Upper lobe of right lung (tissue), 1 donor: ENCODE data around the gene KIF1A. TPM values are rescaled to one million over a fixed set of nuclear protein-coding genes. Genes with fewer than 3 reads are reported as not detected.
"Not testable (repeated sequence)": the region's sequence is repeated elsewhere in the genome, so short reads cannot be mapped to it uniquely, and the experiment has no call there.

Source experiments
- ATAC-seq: fragments of 200-7000 bp; cut with Tn5 transposase; one replicate; pipeline ENCODE4 v1.9.1; 2020; ENCODE audit warnings: mild to moderate bottlenecking, moderate library complexity
- DNase-seq: peaks from one replicate; pipeline ENCODE4 v3.0.0-alpha.2; 2020
- H3K27ac ChIP-seq: fragments of 200-600 bp; one replicate; pipeline ENCODE4 v1.8.0; 2022
- H3K27me3 ChIP-seq: fragments of 200-600 bp; one replicate; pipeline ENCODE4 v1.8.0; 2022; ENCODE audit warnings: mild to moderate bottlenecking
- H3K36me3 ChIP-seq: fragments of 200-600 bp; one replicate; pipeline ENCODE4 v1.8.0; 2022
- H3K4me1 ChIP-seq: fragments of 200-600 bp; one replicate; pipeline ENCODE4 v1.8.0; 2022
- H3K4me3 ChIP-seq: fragments of 200-600 bp; one replicate; pipeline ENCODE4 v1.8.0; 2022; ENCODE audit warnings: mild to moderate bottlenecking
- H3K9me3 ChIP-seq: fragments of 200-600 bp; one replicate; pipeline ENCODE4 v1.8.0; 2022
- intact Hi-C: fragments of 100-400 bp; cut with DNase I; formaldehyde crosslinking; loops from one replicate; pipeline ENCODE4 v1.11.0; 2022
- total RNA-seq: library from RNA; stranded (reverse); fragmentation: NEBNext Ultra II Directional; extraction: Animal tissue kit (Norgen Biotek cat#: 25700); gene quantifications from one replicate; pipeline ENCODE4 v1.2.1, GENCODE V29; 2021
- TF ChIP-seq, protein P1 (sequence below): fragments of 200-600 bp; IDR thresholded peaks from one replicate; pipeline ENCODE4 v1.8.0; 2022; ENCODE audit warnings: antibody characterized with exemption
- donor health status: DM: no; HTN: yes; CAD: no; lungs with severe emphysema.

The KIF1A gene
- total RNA-seq, 1 donor from 2014 or later = 0.81 TPM

- intact Hi-C loops = no loop called here
- no peaks in the 10 kb centered on the region for H3K27me3 ChIP-seq
- ATAC-seq (peak; percentile 6), DNase-seq (no peak)
- no peaks in the 10 kb centered on the region for H3K36me3 ChIP-seq
- H3K27ac ChIP-seq = no peak overlapping the region
- no peak overlapping the region for H3K4me3 ChIP-seq
- H3K9me3 ChIP-seq = no peaks in the 10 kb centered on the region
- TF ChIP-seq, protein P1, sequence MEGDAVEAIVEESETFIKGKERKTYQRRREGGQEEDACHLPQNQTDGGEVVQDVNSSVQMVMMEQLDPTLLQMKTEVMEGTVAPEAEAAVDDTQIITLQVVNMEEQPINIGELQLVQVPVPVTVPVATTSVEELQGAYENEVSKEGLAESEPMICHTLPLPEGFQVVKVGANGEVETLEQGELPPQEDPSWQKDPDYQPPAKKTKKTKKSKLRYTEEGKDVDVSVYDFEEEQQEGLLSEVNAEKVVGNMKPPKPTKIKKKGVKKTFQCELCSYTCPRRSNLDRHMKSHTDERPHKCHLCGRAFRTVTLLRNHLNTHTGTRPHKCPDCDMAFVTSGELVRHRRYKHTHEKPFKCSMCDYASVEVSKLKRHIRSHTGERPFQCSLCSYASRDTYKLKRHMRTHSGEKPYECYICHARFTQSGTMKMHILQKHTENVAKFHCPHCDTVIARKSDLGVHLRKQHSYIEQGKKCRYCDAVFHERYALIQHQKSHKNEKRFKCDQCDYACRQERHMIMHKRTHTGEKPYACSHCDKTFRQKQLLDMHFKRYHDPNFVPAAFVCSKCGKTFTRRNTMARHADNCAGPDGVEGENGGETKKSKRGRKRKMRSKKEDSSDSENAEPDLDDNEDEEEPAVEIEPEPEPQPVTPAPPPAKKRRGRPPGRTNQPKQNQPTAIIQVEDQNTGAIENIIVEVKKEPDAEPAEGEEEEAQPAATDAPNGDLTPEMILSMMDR = no peak
- no peaks in the 10 kb centered on the region for H3K4me1 ChIP-seq
Observed at GRCh38 chr2:240850026-240850425, 30.0 kb upstream of the KIF1A start.

- H3K27ac ChIP-seq = no peak overlapping the region
- no peaks in the 10 kb centered on the region for H3K36me3 ChIP-seq
- ATAC-seq (no peak), DNase-seq (no peak)
- intact Hi-C loops = no loop called here
- TF ChIP-seq, protein P1 = no peak
- H3K9me3 ChIP-seq = no peaks in the 10 kb centered on the region
- H3K4me1 ChIP-seq = no peaks in the 10 kb centered on the region
- H3K4me3 ChIP-seq = no peak overlapping the region
- no peaks in the 10 kb centered on the region for H3K27me3 ChIP-seq
Observed at GRCh38 chr2:240848900-240849680, 29.1 kb upstream of the KIF1A start.

DNA sequence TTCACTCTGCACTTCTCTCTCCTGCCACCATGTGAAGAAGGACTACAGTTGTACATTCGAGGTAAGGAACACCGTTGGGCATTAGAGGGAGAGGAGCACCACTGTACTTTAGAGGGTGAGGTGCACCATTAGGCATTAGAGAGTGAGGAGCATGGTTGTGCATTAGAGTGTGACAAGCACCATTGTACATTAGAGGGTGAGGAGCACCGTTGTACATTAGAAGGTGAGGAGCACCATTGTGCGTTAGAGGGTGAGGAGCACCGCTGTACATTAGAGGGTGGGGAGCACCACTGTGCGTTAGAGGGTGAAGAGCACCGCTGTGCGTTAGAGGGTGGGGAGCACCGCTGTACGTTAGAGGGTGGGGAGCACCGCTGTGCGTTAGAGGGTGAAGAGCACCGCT, 27.8 kb upstream of the KIF1A start:
- H3K27ac ChIP-seq = no peak overlapping the region
- no peaks in the 10 kb centered on the region for H3K27me3 ChIP-seq
- H3K36me3 ChIP-seq = no peaks in the 10 kb centered on the region
- DNase-seq (no peak), ATAC-seq (no peak)
- H3K9me3 ChIP-seq = no peaks in the 10 kb centered on the region
- no peak overlapping the region for H3K4me3 ChIP-seq
- intact Hi-C loops = no loop called here
- TF ChIP-seq, protein P1 = no peak
- H3K4me1 ChIP-seq = no peaks in the 10 kb centered on the region

DNA sequence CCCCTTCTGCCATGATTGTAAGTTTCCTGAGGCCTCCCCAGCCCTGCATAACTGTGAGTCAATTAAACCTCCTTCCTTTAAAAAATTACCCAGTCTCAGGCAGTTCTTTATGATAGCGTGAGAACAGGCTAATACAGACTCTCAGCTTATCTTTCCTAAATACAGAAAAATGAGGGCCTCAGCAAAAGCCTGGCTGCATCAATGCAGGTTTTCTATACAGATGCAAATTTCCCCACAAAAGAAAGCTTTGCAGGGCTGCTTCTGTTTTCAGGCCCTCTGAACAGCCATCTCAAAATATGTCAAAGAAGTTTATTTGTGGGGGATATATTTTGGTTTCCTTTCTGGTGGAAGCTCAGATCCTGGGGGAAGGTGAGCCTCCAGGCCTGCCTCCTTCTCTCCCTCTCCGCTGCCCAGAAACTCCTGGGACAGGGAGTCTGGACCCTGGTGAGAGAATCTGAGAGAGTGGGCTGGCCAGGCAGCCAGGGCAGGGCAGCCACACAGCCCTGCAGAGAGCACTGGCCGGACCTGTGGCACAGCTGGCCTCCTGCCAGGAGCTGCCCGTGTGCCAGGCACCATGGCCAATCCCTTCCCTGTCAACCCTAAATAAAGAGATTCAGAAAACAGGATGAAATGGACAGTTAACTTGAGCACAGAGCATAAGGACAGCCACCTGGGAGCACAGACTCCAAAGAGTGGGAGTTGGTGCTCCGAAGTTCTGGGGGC, 27.0 kb upstream of the KIF1A start:
- no peak overlapping the region for H3K4me3 ChIP-seq
- H3K36me3 ChIP-seq = no peaks in the 10 kb centered on the region
- H3K27ac ChIP-seq = no peak overlapping the region
- H3K27me3 ChIP-seq = no peaks in the 10 kb centered on the region
- DNase-seq (no peak), ATAC-seq (no peak)
- no peaks in the 10 kb centered on the region for H3K4me1 ChIP-seq
- TF ChIP-seq, protein P1 = no peak
- intact Hi-C loops = no loop called here
- H3K9me3 ChIP-seq = no peaks in the 10 kb centered on the region

DNA sequence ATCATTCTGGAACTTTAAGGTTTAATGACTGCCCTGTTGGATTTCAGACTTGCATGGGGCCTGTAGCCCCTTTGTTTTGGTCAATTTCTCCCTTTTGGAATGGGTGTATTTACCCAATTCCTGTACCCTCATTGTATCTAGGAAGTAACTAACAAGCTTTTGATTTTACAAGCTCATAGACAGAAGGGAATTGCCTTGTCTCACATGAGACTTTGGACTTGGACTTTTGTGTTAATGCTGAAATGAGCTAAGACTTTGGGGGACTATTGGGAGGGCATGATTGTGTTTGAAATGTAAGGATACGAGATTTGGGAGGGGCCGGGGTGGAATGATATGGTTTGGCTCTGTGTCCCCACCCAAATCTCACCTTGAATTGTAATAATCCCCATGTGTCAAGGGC, 26.3 kb upstream of the KIF1A start:
- not testable (repeated sequence) for H3K27me3 ChIP-seq, H3K27ac ChIP-seq, ATAC-seq

DNA sequence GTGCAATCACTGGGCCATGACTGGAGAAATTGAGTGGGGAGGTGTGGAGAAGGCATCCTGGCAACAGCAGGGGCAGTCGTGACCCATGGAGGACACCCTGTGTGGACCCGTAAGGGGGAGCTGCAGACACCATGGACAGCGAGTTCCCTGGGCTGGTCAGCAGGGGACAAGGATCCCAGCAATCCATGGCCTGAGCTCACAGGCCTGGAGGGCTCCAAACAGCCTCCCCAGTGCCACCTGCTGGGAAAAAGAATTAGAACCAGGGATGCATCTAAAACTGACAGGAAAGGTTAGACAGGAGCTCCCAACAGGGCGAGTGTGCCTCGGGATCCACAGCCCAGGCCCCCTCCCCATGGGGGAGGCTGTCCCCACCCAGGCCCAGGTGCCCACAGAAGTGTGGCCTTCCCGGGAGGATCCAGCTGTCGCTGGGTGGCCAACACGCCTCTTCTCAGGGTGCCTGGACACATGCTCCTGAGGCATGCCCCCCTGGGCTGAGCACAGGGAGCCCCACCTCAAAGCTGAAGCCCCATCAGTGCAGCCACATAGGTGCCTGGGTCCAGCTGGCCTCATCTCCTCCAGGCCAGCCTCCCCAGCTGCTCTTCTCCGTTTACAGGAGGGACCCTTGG, 20.5 kb upstream of the KIF1A start:
- Histone ChIP-seq H3K27ac (no peak overlapping the region), H3K4me3 (no peak overlapping the region)
- no peak for DNase-seq

More for the DNA sequence above, 26.3 kb upstream of the KIF1A start:
- H3K4me3 ChIP-seq, H3K36me3 ChIP-seq, H3K9me3 ChIP-seq, H3K4me1 ChIP-seq, intact Hi-C loops, DNase-seq: not testable (repeated sequence)

More for the DNA sequence above, 20.5 kb upstream of the KIF1A start:
- ATAC-seq = peak; percentile 74
- Histone ChIP-seq H3K36me3 (no peaks in the 10 kb centered on the region), H3K9me3 (no peaks in the 10 kb centered on the region), H3K4me1 (no peaks in the 10 kb centered on the region), H3K27me3 (peaks cover 13% of the 10 kb centered on the region)
- intact Hi-C loops = no loop called here
- TF ChIP-seq, protein P1 = peak; percentile 48
